Suppressor macrophage treated with lipopolysaccharide for 4 hours (primary cell): ENCODE results near the gene PLCXD1.
A peak's percentile ranks its signal among the peaks of the same experiment; 100 is the strongest.
"Not testable (repeated sequence)": the region's sequence is repeated elsewhere in the genome, so short reads cannot be mapped to it uniquely, and the experiment has no call there.

Experiments used
- DNase-seq: peaks from one replicate; pipeline ENCODE4 v3.0.0-alpha.2; 2020

Gene PLCXD1

DNA sequence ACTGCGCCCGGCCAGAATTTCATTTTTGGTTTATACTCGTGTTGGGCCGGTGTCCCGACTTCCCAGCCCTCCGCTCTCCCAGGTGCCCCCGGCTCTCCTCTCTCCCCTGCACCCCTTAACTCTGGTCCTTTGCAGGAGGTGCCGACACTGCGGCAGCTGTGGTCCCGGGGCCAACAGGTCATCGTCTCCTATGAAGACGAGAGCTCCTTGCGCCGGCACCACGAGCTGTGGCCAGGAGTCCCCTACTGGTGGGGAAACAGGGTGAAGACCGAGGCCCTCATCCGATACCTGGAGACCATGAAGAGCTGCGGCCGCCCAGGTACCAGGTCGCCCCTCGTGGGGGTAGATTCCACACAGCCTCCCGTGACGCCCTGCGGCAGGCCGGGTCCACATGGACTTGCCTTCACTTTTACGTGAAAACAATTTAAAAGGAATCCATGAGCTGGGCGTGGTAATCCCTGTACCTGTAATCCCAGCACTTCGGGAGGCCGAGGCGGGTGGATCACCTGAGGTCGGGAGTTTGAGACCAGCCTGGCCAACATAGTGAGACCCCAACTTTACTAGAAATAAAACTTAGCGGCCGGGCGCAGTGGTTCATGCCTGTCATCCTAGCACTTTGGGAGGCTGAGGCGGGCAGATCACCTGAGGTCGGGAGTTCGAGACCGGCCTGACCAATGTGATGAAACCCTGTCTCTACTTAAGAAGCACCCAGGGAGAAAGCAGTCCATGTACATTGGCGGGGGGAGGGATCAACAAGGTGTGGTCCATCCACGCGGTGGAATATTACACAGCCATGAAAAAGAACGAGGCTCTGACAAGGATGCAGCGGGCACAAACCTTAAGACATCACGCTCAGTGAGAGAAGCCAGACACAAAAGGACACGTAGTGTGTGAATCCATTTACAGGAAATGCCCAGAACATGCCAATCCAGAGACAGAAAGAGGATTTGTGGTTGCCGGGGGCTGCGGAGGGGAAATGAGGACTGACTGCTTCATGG lies 12.0 kb downstream of the PLCXD1 start:
- no peak for DNase-seq

GRCh38 chrX:295136-295535 lies 14.0 kb downstream of the PLCXD1 start:
- no peak for DNase-seq

DNA sequence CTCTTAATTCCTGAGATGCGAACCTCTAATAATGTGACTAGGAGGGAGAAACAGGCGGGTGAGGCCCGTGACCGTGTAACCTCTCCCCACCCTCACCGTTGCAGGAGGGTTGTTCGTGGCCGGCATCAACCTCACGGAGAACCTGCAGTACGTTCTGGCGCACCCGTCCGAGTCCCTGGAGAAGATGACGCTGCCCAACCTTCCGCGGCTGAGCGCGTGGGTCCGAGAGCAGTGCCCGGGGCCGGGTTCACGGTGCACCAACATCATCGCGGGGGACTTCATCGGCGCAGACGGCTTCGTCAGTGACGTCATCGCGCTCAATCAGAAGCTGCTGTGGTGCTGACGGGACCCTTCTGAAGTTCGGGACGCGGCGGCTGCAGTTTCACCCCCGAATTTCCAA lies 17.8 kb downstream of the PLCXD1 start:
- no peak for DNase-seq

- DNase-seq = no peak
Observed at GRCh38 chrX:300334-300733, 19.2 kb downstream of the PLCXD1 start.

DNA sequence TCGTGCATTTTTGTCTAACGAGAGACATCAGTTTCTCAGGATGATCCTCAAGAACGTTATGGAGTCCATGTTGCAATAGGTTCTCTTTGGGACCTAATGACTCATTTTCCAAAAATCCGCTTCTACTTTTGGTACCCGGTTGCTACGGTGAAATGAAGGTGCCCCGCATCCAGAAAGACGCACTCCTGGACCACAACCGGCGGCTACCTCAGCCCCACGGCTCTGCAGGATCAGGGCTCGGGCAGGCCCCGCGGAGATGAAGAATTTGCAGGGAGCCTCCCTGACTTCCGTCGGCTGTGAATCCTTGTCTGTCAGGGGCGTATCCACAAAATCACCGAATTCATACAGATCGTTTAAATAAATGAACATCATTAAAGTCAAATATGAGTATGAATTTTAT lies 21.8 kb downstream of the PLCXD1 start:
- no peak for DNase-seq

DNA sequence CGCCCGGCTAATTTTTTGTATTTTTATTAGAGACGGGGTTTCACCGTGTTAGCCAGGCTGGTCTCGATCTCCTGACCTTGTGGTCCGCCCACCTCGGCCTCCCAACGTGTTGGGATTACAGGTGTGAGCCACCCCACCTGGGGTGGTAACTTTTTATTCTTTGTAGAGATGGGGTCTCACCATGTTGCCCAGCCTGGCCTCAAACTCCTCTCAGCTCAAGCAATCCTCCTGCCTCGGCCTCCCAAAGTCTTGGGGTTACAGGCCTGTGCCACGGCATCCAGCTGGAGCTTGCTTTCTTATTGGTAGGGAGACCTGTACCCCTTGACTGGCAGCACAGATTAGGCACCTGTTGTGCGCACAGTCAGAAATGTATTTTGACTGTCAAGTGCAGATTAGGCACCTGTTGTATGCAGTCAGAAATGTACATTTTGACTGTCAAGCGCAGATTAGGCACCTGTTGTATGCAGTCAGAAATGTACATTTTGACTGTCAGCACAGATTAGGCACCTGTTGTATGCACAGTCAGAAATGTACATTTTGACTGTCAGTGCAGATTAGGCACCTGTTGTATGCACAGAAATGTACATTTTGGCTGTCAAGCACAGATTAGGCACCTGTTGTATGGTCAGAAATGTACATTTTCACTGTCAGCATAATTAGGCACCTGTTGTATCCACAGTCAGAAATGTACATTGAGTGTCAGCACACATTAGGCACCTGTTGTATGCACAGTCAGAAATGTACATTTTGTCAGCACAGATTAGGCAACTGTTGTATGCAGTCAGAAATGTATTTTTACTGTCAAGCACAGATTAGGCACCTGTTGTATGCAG lies 24.8 kb downstream of the PLCXD1 start:
- DNase-seq = not testable (repeated sequence)

DNA sequence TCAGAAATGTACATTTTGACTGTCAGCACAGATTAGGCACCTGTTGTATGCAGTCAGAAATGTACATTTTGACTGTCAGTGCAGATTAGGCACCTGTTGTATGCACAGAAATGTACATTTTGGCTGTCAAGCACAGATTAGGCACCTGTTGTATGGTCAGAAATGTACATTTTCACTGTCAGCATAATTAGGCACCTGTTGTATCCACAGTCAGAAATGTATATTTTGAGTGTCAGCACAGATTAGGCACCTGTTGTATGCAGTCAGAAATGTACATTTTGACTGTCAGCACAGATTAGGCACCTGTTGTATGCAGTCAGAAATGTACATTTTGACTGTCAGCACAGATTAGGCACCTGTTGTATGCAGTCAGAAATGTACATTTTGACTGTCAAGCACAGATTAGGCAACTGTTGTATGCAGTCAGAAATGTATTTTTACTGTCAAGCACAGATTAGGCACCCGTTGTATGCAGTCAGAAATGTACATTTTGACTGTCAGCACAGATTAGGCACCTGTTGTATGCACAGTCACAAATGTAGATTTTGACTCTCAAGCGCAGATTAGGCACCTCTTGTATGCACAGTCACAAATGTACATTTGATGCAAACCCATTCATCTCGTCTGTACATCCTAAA lies 25.6 kb downstream of the PLCXD1 start:
- DNase-seq = not testable (repeated sequence)

- DNase-seq = no peak
Observed at GRCh38 chrX:307261-308111, 26.3 kb downstream of the PLCXD1 start.

- DNase-seq = no peak
Observed at GRCh38 chrX:308821-309520, 27.8 kb downstream of the PLCXD1 start.

- no peak for DNase-seq
Observed at GRCh38 chrX:310621-311155, 29.5 kb downstream of the PLCXD1 start.

GRCh38 chrX:311156-312129 lies 30.3 kb downstream of the PLCXD1 start:
- DNase-seq = no peak

GRCh38 chrX:312621-313331 lies 31.6 kb downstream of the PLCXD1 start:
- DNase-seq = no peak

- no peak for DNase-seq
Observed at GRCh38 chrX:313546-313945, 32.4 kb downstream of the PLCXD1 start.

DNA sequence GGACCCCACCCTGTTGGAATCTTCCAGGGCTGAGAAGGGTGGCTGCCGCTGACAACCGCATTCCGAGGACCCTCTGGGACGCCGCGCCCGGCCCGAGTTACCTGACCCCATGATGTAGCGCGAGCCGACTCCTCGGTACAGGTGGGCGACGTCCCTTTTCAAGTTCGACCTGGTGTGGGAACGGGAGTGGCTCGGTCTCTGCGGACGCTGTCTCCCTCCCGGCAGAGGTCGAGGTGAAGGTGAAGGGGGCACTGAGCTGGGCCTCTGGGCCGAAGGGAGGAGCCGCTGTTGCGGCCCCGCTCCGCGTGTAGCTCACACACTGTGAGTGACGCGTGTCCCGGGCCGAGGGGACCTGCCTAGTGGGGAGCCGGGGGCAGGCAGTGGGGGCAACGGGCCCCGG lies 32.9 kb downstream of the PLCXD1 start:
- DNase-seq = no peak

- no peak for DNase-seq
Observed at GRCh38 chrX:314781-315595, 33.8 kb downstream of the PLCXD1 start.

- DNase-seq = no peak
Observed at GRCh38 chrX:316351-317325, 35.5 kb downstream of the PLCXD1 start.

DNA sequence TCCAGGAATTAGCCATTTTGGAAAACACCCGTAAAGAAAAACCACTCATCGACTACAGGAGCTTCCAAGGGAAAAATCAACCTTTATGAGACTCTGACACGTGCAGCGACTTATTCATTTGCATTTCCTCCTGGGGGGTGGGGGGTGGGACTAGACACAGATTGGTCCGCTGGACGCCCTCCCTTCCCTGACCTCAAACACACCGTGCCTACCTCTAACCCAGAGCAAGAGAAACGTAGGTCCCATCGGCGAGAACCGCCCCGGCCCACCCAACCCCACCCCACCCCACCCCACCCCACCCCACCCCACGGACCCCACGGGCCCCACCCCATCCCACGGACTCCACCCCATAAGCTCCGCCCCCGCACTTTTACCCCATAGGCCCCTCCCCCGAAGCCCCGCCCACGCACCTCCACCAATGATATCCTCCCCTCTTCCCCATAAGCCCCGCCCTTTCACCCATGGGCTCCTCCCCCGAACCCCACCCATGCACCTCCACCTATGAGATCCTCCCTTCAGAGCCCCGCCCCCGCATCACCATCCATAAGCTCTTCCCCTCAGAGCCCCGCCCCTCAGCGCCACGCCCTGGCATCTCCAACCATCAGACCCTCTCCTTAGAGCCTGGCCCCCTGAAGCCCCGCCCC lies 36.4 kb downstream of the PLCXD1 start:
- peak; percentile 91 for DNase-seq
